ENCODE data around the gene LRRC45.
A peak's percentile ranks its signal among the peaks of the same experiment; 100 is the strongest.

The LRRC45 gene

GRCh38 chr17:82056729-82057621 lies 33.9 kb downstream of the LRRC45 start:
- H3K9ac ChIP-seq, result no peak overlapping the region
- H2AFZ ChIP-seq, result no peak overlapping the region
- H3K27ac ChIP-seq, result no peak overlapping the region
- no peaks in the 10 kb centered on the region for H3K4me1 ChIP-seq
- H3K27me3 ChIP-seq (ENCODE audit: control insufficient read depth, insufficient read depth, low read length), result no peaks in the 10 kb centered on the region
- no peaks in the 10 kb centered on the region for H3K36me3 ChIP-seq (ENCODE audit: control insufficient read depth, insufficient read depth, low read length)
- H3K4me3 ChIP-seq (ENCODE audit: low read depth, low read length), result no peak overlapping the region
- no peaks in the 10 kb centered on the region for H3K79me2 ChIP-seq
- H3K9me3 ChIP-seq (ENCODE audit: control insufficient read depth, low read length), result no peaks in the 10 kb centered on the region
- peak overlapping the region; percentile 9 for H3K4me2 ChIP-seq (ENCODE audit: low read length)
- TF ChIP-seq CTCF (IDR thresholded peaks at IDR 0.05), result no peak

GRCh38 chr17:82058230-82058854 lies 35.2 kb downstream of the LRRC45 start:
- Histone ChIP-seq H3K36me3 (ENCODE audit: control insufficient read depth, insufficient read depth, low read length) (no peaks in the 10 kb centered on the region), H3K4me3 (ENCODE audit: low read depth, low read length) (no peak overlapping the region), H3K27ac (no peak overlapping the region), H3K4me1 (no peaks in the 10 kb centered on the region), H3K4me2 (ENCODE audit: low read length) (no peak overlapping the region), H3K9me3 (ENCODE audit: control insufficient read depth, low read length) (no peaks in the 10 kb centered on the region), H3K27me3 (ENCODE audit: control insufficient read depth, insufficient read depth, low read length) (no peaks in the 10 kb centered on the region), H3K79me2 (no peaks in the 10 kb centered on the region), H2AFZ (no peak overlapping the region), H3K9ac (no peak overlapping the region)
- TF ChIP-seq CTCF (IDR thresholded peaks at IDR 0.05), result no peak

GRCh38 chr17:82058855-82059249 lies 35.7 kb downstream of the LRRC45 start:
- Histone ChIP-seq H3K9me3 (ENCODE audit: control insufficient read depth, low read length) (no peaks in the 10 kb centered on the region), H3K9ac (no peak overlapping the region), H3K4me1 (no peaks in the 10 kb centered on the region), H3K27ac (no peak overlapping the region), H3K27me3 (ENCODE audit: control insufficient read depth, insufficient read depth, low read length) (no peaks in the 10 kb centered on the region), H3K36me3 (ENCODE audit: control insufficient read depth, insufficient read depth, low read length) (no peaks in the 10 kb centered on the region), H3K79me2 (no peaks in the 10 kb centered on the region), H3K4me2 (ENCODE audit: low read length) (no peak overlapping the region), H2AFZ (no peak overlapping the region), H3K4me3 (ENCODE audit: low read depth, low read length) (no peak overlapping the region)
- no peak for TF ChIP-seq CTCF (IDR thresholded peaks at IDR 0.05)

GRCh38 chr17:82059272-82060000 lies 36.3 kb downstream of the LRRC45 start:
- H3K27me3 ChIP-seq (ENCODE audit: control insufficient read depth, insufficient read depth, low read length), result no peaks in the 10 kb centered on the region

More at GRCh38 chr17:82059272-82060000, 36.3 kb downstream of the LRRC45 start:
- no peak overlapping the region for H2AFZ ChIP-seq
- peaks cover 2% of the 10 kb centered on the region for H3K4me1 ChIP-seq
- H3K4me3 ChIP-seq (ENCODE audit: low read depth, low read length), result no peak overlapping the region
- TF ChIP-seq CTCF (IDR thresholded peaks at IDR 0.05), result no peak
- no peak overlapping the region for H3K27ac ChIP-seq
- no peaks in the 10 kb centered on the region for H3K79me2 ChIP-seq
- H3K9ac ChIP-seq, result no peak overlapping the region
- H3K36me3 ChIP-seq (ENCODE audit: control insufficient read depth, insufficient read depth, low read length), result no peaks in the 10 kb centered on the region
- no peak overlapping the region for H3K4me2 ChIP-seq (ENCODE audit: low read length)
- H3K9me3 ChIP-seq (ENCODE audit: control insufficient read depth, low read length), result no peaks in the 10 kb centered on the region
